ENCODE results near the gene CREB3L2. TPM values are rescaled to one million over a fixed set of nuclear protein-coding genes. Genes with fewer than 3 reads are reported as not detected.

Gene CREB3L2
- total and polyA plus RNA-seq, 2 experiments from 2014 or later = 37.6 to 38.3 TPM

DNA sequence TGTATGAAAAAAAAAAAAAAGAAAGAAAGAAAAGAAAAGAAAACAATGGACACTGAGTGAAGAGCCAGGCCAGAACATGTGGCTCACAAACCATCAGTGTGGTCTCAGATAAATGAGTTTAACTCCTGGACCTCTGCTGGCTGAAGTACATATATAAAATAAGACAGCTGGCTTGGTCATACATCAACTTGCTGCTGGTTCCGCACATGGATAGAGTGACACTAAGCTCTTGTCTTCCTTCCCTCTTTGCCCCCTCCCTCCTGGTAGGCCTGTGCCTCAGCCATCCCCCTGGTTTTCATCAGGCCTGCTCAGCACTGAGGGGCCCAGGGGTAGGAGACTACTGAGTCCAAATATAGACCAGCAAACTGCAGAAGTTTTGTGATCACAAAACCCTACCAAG lies 97.1 kb downstream of the CREB3L2 start:
- no peaks in the 10 kb centered on the region for H3K27me3 ChIP-seq
- no peaks in the 10 kb centered on the region for H4K20me1 ChIP-seq (ENCODE audit: insufficient read depth, poor library complexity, severe bottlenecking)
- DNase-seq (ENCODE audit: low spot score) = no peak
- 36% methylated on average over 1 of the region's 1 CpG for WGBS (ENCODE audit: low lambda C conversion rate, missing lambda C conversion rate)
- no peak overlapping the region for H3K27ac ChIP-seq
- TF ChIP-seq, protein P1, sequence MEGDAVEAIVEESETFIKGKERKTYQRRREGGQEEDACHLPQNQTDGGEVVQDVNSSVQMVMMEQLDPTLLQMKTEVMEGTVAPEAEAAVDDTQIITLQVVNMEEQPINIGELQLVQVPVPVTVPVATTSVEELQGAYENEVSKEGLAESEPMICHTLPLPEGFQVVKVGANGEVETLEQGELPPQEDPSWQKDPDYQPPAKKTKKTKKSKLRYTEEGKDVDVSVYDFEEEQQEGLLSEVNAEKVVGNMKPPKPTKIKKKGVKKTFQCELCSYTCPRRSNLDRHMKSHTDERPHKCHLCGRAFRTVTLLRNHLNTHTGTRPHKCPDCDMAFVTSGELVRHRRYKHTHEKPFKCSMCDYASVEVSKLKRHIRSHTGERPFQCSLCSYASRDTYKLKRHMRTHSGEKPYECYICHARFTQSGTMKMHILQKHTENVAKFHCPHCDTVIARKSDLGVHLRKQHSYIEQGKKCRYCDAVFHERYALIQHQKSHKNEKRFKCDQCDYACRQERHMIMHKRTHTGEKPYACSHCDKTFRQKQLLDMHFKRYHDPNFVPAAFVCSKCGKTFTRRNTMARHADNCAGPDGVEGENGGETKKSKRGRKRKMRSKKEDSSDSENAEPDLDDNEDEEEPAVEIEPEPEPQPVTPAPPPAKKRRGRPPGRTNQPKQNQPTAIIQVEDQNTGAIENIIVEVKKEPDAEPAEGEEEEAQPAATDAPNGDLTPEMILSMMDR (IDR thresholded peaks at IDR 0.05; ENCODE audit: poor library complexity) = no peak
- TF ChIP-seq EZH2phosphoT487 (IDR thresholded peaks at IDR 0.05; ENCODE audit: low read depth, severe bottlenecking, unreplicated experiment) = no peak
- TF ChIP-seq EZH2 (IDR thresholded peaks at IDR 0.05; ENCODE audit: borderline replicate concordance) = no peak
- no peaks in the 10 kb centered on the region for H3K9me3 ChIP-seq (ENCODE audit: low read depth)
- H3K36me3 ChIP-seq (replicated peaks; ENCODE audit: insufficient read depth, low read depth) = peaks cover 7% of the 10 kb centered on the region
- H2AFZ ChIP-seq = no peak overlapping the region
- H3K79me2 ChIP-seq = no peaks in the 10 kb centered on the region
- no peaks in the 10 kb centered on the region for H3K4me1 ChIP-seq (ENCODE audit: insufficient read depth)
- H3K4me2 ChIP-seq = no peak overlapping the region
- H3K9me2 ChIP-seq (replicated peaks; ENCODE audit: insufficient read depth) = no peaks in the 10 kb centered on the region
- no peak overlapping the region for H3K4me3 ChIP-seq

GRCh38 chr7:137903382-137904169 lies 98.3 kb downstream of the CREB3L2 start:
- no peaks in the 10 kb centered on the region for H3K9me2 ChIP-seq (replicated peaks; ENCODE audit: insufficient read depth)
- peak overlapping the region; percentile 62 for H3K27ac ChIP-seq
- no peak overlapping the region for H2AFZ ChIP-seq
- no peaks in the 10 kb centered on the region for H4K20me1 ChIP-seq (ENCODE audit: insufficient read depth, poor library complexity, severe bottlenecking)
- H3K4me3 ChIP-seq = no peak overlapping the region
- WGBS (ENCODE audit: low lambda C conversion rate, missing lambda C conversion rate) = 37% methylated on average over 9 of the region's 9 CpGs
- H3K9me3 ChIP-seq (ENCODE audit: low read depth) = no peaks in the 10 kb centered on the region
- peak; percentile 84 for DNase-seq (ENCODE audit: low spot score)
- no peaks in the 10 kb centered on the region for H3K79me2 ChIP-seq
- TF ChIP-seq EZH2 (IDR thresholded peaks at IDR 0.05; ENCODE audit: borderline replicate concordance) = no peak
- TF ChIP-seq, protein P1 (IDR thresholded peaks at IDR 0.05; ENCODE audit: poor library complexity) = peak; percentile 82
- no peaks in the 10 kb centered on the region for H3K27me3 ChIP-seq
- H3K4me2 ChIP-seq = no peak overlapping the region
- no peaks in the 10 kb centered on the region for H3K4me1 ChIP-seq (ENCODE audit: insufficient read depth)
- H3K36me3 ChIP-seq (replicated peaks; ENCODE audit: insufficient read depth, low read depth) = peaks cover 7% of the 10 kb centered on the region

- Histone ChIP-seq H3K9me3 (ENCODE audit: low read depth) (no peaks in the 10 kb centered on the region), H3K27me3 (no peaks in the 10 kb centered on the region), H3K36me3 (replicated peaks; ENCODE audit: insufficient read depth, low read depth) (no peaks in the 10 kb centered on the region), H3K9me2 (replicated peaks; ENCODE audit: insufficient read depth) (peaks cover 3% of the 10 kb centered on the region), H3K27ac (no peak overlapping the region), H3K4me1 (ENCODE audit: insufficient read depth) (no peaks in the 10 kb centered on the region), H2AFZ (no peak overlapping the region), H4K20me1 (ENCODE audit: insufficient read depth, poor library complexity, severe bottlenecking) (no peaks in the 10 kb centered on the region), H3K4me2 (no peak overlapping the region), H3K79me2 (peaks cover 6% of the 10 kb centered on the region), H3K4me3 (no peak overlapping the region)
- no peak for DNase-seq (ENCODE audit: low spot score)
- WGBS (ENCODE audit: low lambda C conversion rate, missing lambda C conversion rate) = 85% methylated on average over 4 of the region's 4 CpGs
- no peak for TF ChIP-seq EZH2phosphoT487 (IDR thresholded peaks at IDR 0.05; ENCODE audit: low read depth, severe bottlenecking, unreplicated experiment)
- TF ChIP-seq, protein P1 (IDR thresholded peaks at IDR 0.05; ENCODE audit: poor library complexity) = no peak
- no peak for TF ChIP-seq EZH2 (IDR thresholded peaks at IDR 0.05; ENCODE audit: borderline replicate concordance)
These were observed 101.7 kb downstream of the CREB3L2 start for GRCh38 chr7:137900137-137900536.

Data from hepatocyte (in vitro differentiated cells).